OCI-LY7 (cell line): ENCODE results near the gene GOLPH3. TPM values are rescaled to one million over a fixed set of nuclear protein-coding genes. Genes with fewer than 3 reads are reported as not detected.
"Not testable (repeated sequence)": the region's sequence is repeated elsewhere in the genome, so short reads cannot be mapped to it uniquely, and the experiment has no call there.

Experiments used
- BruUV-seq: library from RNA; stranded (reverse); fragments of 400-500 nt; replicated peaks from 2 replicates; lab custom pipeline; 2021; lab: Mats Ljungman, UMichigan
- CTCF ChIA-PET: fragments of 300-600 bp; sonication (Branson Sonifier 250); formaldehyde crosslinking; loops from one replicate; lab custom pipeline; 2022; ENCODE audit warnings: antibody characterized with exemption; ENCODE audit not compliant: unreplicated experiment; lab: Charles Lee
- POLR2A ChIA-PET: fragments of 300-600 bp; sonication (Branson Sonifier 250); formaldehyde crosslinking; loops from one replicate; lab custom pipeline; 2022; ENCODE audit warnings: antibody characterized with exemption; lab: Charles Lee
- DNase-seq: peaks from one replicate; pipeline ENCODE4 v3.0.0-alpha.2; 2015; ENCODE audit warnings: low spot score
- H2AFZ ChIP-seq: fragments of 200-600 bp; sonication (generic), shearing (Covaris generic); 2 replicates; pipeline ENCODE4 v1.6.1; 2014; ENCODE audit warnings: mild to moderate bottlenecking, antibody characterized with exemption, low read length, moderate library complexity
- H3K27ac ChIP-seq: fragments of 200-600 bp; sonication (generic); 2 replicates; pipeline ENCODE4 v1.5.1; 2014; ENCODE audit warnings: mixed run types, low read depth, mild to moderate bottlenecking, moderate library complexity, low read length, inconsistent platforms; ENCODE audit not compliant: poor library complexity, severe bottlenecking
- H3K36me3 ChIP-seq: fragments of 200-600 bp; sonication (generic); 2 replicates; pipeline ENCODE4 v1.6.1; 2014; ENCODE audit warnings: mild to moderate bottlenecking, antibody characterized with exemption, low read length, moderate library complexity, mixed read lengths; ENCODE audit not compliant: insufficient read depth
- H3K4me1 ChIP-seq: fragments of 200-600 bp; sonication (generic); 2 replicates; pipeline ENCODE4 v1.5.1; 2014; ENCODE audit warnings: mild to moderate bottlenecking, low read length; ENCODE audit not compliant: insufficient read depth, poor library complexity, severe bottlenecking
- H3K4me2 ChIP-seq: fragments of 200-600 bp; sonication (generic); 2 replicates; pipeline ENCODE4 v1.6.1; 2014; ENCODE audit warnings: mild to moderate bottlenecking, low read length
- H3K4me3 ChIP-seq: fragments of 200-600 bp; sonication (generic); 2 replicates; pipeline ENCODE4 v1.5.1; 2014; ENCODE audit warnings: mild to moderate bottlenecking, low read depth, low read length; ENCODE audit not compliant: poor library complexity, severe bottlenecking
- H3K79me2 ChIP-seq: fragments of 200-600 bp; sonication (generic); 2 replicates; pipeline ENCODE4 v1.6.1; 2016; ENCODE audit warnings: low read depth, mild to moderate bottlenecking, low read length, moderate library complexity, mixed read lengths; ENCODE audit not compliant: insufficient read depth
- H3K9me2 ChIP-seq: fragments of 200-600 bp; sonication (generic); 2 replicates; pipeline ENCODE4 v1.6.1; 2016; ENCODE audit warnings: mild to moderate bottlenecking, low read length, mixed read lengths; ENCODE audit not compliant: insufficient read depth
- H3K9me3 ChIP-seq: fragments of 200-600 bp; sonication (generic); 2 replicates; pipeline ENCODE4 v1.6.1; 2014; ENCODE audit warnings: mild to moderate bottlenecking, mixed run types, low read length, mixed read lengths
- H4K20me1 ChIP-seq: fragments of 200-600 bp; sonication (generic); 2 replicates; pipeline ENCODE4 v1.6.1; 2014; ENCODE audit warnings: mild to moderate bottlenecking, antibody characterized with exemption, low read length, moderate library complexity, mixed read lengths; ENCODE audit not compliant: insufficient read depth
- EZH2phosphoT487 ChIP-seq: fragments of 200-600 bp; sonication (generic); IDR thresholded peaks from 2 replicates; pipeline ENCODE4 v1.6.1; 2018; ENCODE audit warnings: low read depth, borderline replicate concordance, mild to moderate bottlenecking, mixed run types, antibody characterized with exemption, low read length, moderate library complexity, mixed read lengths
- intact Hi-C: fragments of 100-400 bp; cut with micrococcal nuclease; formaldehyde crosslinking; loops from one replicate; pipeline ENCODE4 v1.10.0; 2022; ENCODE audit not compliant: unreplicated experiment
- total RNA-seq, 2 experiments: library from RNA; depleted of rRNA in 1 of 2; stranded (reverse); fragments of >200 nt in 1 of 2; shearing (Covaris generic) in 1 of 2; gene quantifications; 2 replicates each; pipeline ENCODE4 v1.2.3, GENCODE V29; 2014 to 2022
- TF ChIP-seq, protein P1 (sequence below): fragments of 200-600 bp; sonication (generic); conservative IDR thresholded peaks from 2 replicates; pipeline ENCODE4 v1.5.1; 2014; ENCODE audit warnings: mild to moderate bottlenecking, antibody characterized with exemption, low read length, moderate library complexity, mixed read lengths

The GOLPH3 gene
- total RNA-seq, 2 experiments from 2014 or later: 35.9 to 53.8 TPM

DNA sequence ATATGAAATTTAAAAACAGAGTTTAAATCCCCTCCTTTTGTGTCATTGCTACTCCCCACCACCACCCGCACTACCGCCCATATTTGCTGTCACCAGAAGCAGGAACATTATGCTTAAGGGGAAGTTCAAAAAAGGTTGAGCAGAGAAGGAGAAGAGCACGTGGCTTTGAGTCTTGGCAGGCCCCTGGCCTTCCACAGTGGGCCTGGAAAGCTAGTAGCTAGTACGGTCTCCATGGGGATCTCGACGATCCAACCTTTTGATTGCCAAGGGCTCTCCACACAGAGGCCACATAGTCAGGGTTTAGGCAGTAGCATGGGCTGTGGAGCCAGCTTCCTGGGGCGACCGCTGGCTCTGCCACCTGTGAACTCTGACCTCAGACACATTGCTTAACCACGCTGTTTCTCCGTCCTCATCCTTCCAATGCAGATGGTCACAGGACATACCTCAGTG, 90.1 kb downstream of the GOLPH3 start:
- Histone ChIP-seq H3K36me3 (0 out of 2 replicates have a peak, but pooled peaks cover 4% of the 10 kb centered on the region), H4K20me1 (no peaks in the 10 kb centered on the region), H3K79me2 (no peaks in the 10 kb centered on the region), H3K27ac (no peak overlapping the region), H2AFZ (no peak overlapping the region), H3K9me3 (no peaks in the 10 kb centered on the region), H3K4me3 (no peak overlapping the region), H3K4me2 (no peak overlapping the region), H3K4me1 (no peaks in the 10 kb centered on the region), H3K9me2 (no peaks in the 10 kb centered on the region)
- no TSS peak for BruUV-seq
- intact Hi-C loops: no loop called here
- DNase-seq: no peak
- TF ChIP-seq EZH2phosphoT487: no peak
- TF ChIP-seq, protein P1, sequence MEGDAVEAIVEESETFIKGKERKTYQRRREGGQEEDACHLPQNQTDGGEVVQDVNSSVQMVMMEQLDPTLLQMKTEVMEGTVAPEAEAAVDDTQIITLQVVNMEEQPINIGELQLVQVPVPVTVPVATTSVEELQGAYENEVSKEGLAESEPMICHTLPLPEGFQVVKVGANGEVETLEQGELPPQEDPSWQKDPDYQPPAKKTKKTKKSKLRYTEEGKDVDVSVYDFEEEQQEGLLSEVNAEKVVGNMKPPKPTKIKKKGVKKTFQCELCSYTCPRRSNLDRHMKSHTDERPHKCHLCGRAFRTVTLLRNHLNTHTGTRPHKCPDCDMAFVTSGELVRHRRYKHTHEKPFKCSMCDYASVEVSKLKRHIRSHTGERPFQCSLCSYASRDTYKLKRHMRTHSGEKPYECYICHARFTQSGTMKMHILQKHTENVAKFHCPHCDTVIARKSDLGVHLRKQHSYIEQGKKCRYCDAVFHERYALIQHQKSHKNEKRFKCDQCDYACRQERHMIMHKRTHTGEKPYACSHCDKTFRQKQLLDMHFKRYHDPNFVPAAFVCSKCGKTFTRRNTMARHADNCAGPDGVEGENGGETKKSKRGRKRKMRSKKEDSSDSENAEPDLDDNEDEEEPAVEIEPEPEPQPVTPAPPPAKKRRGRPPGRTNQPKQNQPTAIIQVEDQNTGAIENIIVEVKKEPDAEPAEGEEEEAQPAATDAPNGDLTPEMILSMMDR: no peak
- POLR2A ChIA-PET: interaction anchor here (0.5 kb wide), 1 partner anchor 9 kb away, joined by 3 read pairs; no protein-coding TSS in a partner anchor
- CTCF ChIA-PET: interaction anchor here (1.0 kb wide), 1 partner anchor 9 kb away, joined by 5 read pairs; no protein-coding TSS in a partner anchor

DNA sequence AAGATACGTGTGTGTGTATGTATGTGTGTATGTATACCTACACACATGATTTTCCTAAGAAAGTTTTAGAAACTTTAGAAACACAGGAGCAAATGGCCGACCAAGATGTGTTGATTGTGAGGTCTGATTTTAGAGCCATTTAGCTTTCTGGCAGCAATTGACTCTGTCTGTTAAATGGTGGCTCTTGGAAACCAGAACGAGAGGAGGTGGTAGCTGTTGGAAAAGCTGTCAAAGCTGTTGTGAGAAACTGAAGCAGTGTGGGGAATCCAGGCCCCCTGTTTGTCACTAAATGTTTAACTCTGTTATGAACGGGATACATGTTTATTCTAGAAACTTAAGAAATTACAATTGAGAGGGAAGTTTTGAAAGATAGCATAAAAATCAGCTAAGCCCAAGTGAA, 91.4 kb downstream of the GOLPH3 start:
- TF ChIP-seq, protein P1: no peak
- no peak for TF ChIP-seq EZH2phosphoT487
- intact Hi-C loops: no loop called here

DNA sequence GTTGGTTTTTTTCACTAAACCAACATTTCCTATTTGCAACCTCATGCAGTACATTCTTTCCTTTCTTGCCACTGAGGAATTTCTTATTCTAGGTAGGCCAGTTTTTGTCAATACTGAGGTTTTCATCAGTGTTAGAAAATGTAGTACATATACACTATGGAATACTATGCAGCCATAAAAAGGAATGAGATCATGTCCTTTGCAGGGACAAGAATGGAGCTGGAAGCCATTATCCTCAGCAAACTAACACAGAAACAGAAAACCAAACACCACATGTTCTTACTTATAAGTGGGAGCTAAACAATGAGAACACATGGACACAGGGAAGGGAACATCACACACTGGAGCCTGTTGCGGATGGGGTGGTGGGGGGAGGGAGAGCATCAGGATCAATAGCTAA, 93.6 kb downstream of the GOLPH3 start:
- CTCF ChIA-PET, H3K9me2 ChIP-seq, H3K27ac ChIP-seq, H4K20me1 ChIP-seq, H3K36me3 ChIP-seq, H2AFZ ChIP-seq, intact Hi-C loops, BruUV-seq, H3K9me3 ChIP-seq, H3K4me2 ChIP-seq, H3K4me3 ChIP-seq, H3K79me2 ChIP-seq, DNase-seq, H3K4me1 ChIP-seq: not testable (repeated sequence)
- POLR2A ChIA-PET: interaction anchor here (0.7 kb wide), 1 partner anchor 240 kb away, joined by 3 read pairs; no protein-coding TSS in a partner anchor

More for the DNA sequence above, 91.4 kb downstream of the GOLPH3 start:
- 0 out of 2 replicates have a peak, but pooled peaks cover 4% of the 10 kb centered on the region for H3K36me3 ChIP-seq
- H3K4me3 ChIP-seq: no peak overlapping the region
- no peak for DNase-seq
- no peaks in the 10 kb centered on the region for H4K20me1 ChIP-seq
- H3K4me2 ChIP-seq: no peak overlapping the region
- H3K27ac ChIP-seq: no peak overlapping the region
- BruUV-seq: no TSS peak
- CTCF ChIA-PET: no interaction called here
- no peaks in the 10 kb centered on the region for H3K79me2 ChIP-seq
- no peaks in the 10 kb centered on the region for H3K9me2 ChIP-seq
- H2AFZ ChIP-seq: no peak overlapping the region
- H3K4me1 ChIP-seq: no peaks in the 10 kb centered on the region
- POLR2A ChIA-PET: no interaction called here
- H3K9me3 ChIP-seq: no peaks in the 10 kb centered on the region

DNA sequence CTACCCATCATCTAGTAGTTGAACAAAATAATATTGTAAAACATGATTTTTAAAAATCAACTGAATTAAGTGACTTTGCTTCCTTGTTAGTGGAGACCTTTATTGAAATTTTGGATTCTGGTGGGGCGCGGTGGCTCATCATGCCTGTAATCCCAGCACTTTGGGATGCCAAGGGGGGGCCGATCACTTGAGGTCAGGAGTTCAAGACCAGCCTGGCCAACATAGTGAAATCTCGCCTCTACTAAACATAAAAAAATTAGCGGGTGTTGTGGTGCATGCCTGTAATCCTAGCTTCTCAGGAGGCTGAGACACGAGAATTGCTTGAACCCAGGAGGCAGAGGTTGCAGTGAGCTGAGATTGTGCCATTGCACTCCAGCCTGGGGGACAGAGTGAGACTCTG, 95.3 kb downstream of the GOLPH3 start:
- CTCF ChIA-PET, H3K4me3 ChIP-seq, DNase-seq, H3K79me2 ChIP-seq, H3K4me1 ChIP-seq, H3K27ac ChIP-seq, H4K20me1 ChIP-seq, BruUV-seq, H2AFZ ChIP-seq, H3K9me3 ChIP-seq, H3K4me2 ChIP-seq, H3K9me2 ChIP-seq: not testable (repeated sequence)
- intact Hi-C loops: loop anchor here (5.0 kb wide), 2 partner anchors 82 to 497 kb away; no protein-coding TSS in a partner anchor
- POLR2A ChIA-PET: interaction anchor here (0.7 kb wide), 2 partner anchors 85 to 155 kb away, joined by 3 read pairs; no protein-coding TSS in a partner anchor
- peaks cover 12% of the 10 kb centered on the region; the same call in 1 of the 2 replicates for H3K36me3 ChIP-seq
